HEK293T (cell line): ENCODE data around the gene UPF2.

Experiments used
- CTCF ChIA-PET: fragments of 350-600 bp; formaldehyde crosslinking; extraction: SDS; loops from one replicate; lab custom pipeline; 2021; ENCODE audit warnings: antibody characterized with exemption, inconsistent platforms; lab: Yijun Ruan, JAX
- POLR2A ChIA-PET: fragments of 350-600 bp; formaldehyde crosslinking; extraction: SDS; loops from one replicate; lab custom pipeline; 2020; ENCODE audit warnings: antibody characterized with exemption, inconsistent platforms; lab: Yijun Ruan, JAX
- DNase-seq: peaks from one replicate; pipeline ENCODE4 v3.0.0; 2012; ENCODE audit warnings: mixed read lengths; ENCODE audit errors: extremely low spot score
- ARNT ChIP-seq: fragments of 450-650 bp; IDR thresholded peaks from 2 replicates; pipeline ENCODE4 v1.6.1; 2017; ENCODE audit warnings: mild to moderate bottlenecking
- BHLHE40 ChIP-seq: fragments of 450-650 bp; IDR thresholded peaks from 2 replicates; pipeline ENCODE4 v1.6.1; 2016; ENCODE audit warnings: mild to moderate bottlenecking, moderate library complexity, borderline replicate concordance
- CTBP1 ChIP-seq: fragments of 450-650 bp; IDR thresholded peaks from 2 replicates; pipeline ENCODE4 v1.6.1; 2016; ENCODE audit warnings: borderline replicate concordance
- ELF4 ChIP-seq: fragments of 450-650 bp; IDR thresholded peaks from 2 replicates; pipeline ENCODE4 v1.6.1; 2017; ENCODE audit warnings: antibody characterized with exemption
- FOXA1 ChIP-seq: fragments of 450-650 bp; IDR thresholded peaks from 2 replicates; pipeline ENCODE4 v1.6.1; 2016; ENCODE audit warnings: mild to moderate bottlenecking
- FOXK2 ChIP-seq: fragments of 450-650 bp; IDR thresholded peaks from 2 replicates; pipeline ENCODE4 v1.6.1; 2016; ENCODE audit warnings: mild to moderate bottlenecking
- FOXM1 ChIP-seq: fragments of 450-650 bp; IDR thresholded peaks from 2 replicates; pipeline ENCODE4 v1.6.1; 2017; ENCODE audit warnings: mild to moderate bottlenecking, borderline replicate concordance
- HDGF ChIP-seq: fragments of 450-650 bp; IDR thresholded peaks from 2 replicates; pipeline ENCODE4 v1.6.1; 2017; ENCODE audit warnings: antibody characterized with exemption, borderline replicate concordance
- L3MBTL2 ChIP-seq: fragments of 450-650 bp; conservative IDR thresholded peaks from 2 replicates; pipeline ENCODE4 v1.6.1; 2016; ENCODE audit warnings: mild to moderate bottlenecking
- LEF1 ChIP-seq: fragments of 450-650 bp; IDR thresholded peaks from 2 replicates; pipeline ENCODE4 v1.6.1; 2017; ENCODE audit warnings: mild to moderate bottlenecking, borderline replicate concordance
- NFRKB ChIP-seq: fragments of 450-650 bp; IDR thresholded peaks from 2 replicates; pipeline ENCODE4 v1.6.1; 2016; ENCODE audit warnings: mild to moderate bottlenecking, moderate library complexity
- PKNOX1 ChIP-seq: fragments of 450-650 bp; IDR thresholded peaks from 2 replicates; pipeline ENCODE4 v1.6.1; 2016
- SP1 ChIP-seq: fragments of 450-650 bp; IDR thresholded peaks from 2 replicates; pipeline ENCODE4 v1.6.1; 2017
- SUZ12 ChIP-seq: fragments of 450-650 bp; IDR thresholded peaks from 2 replicates; pipeline ENCODE4 v1.6.1; 2016; ENCODE audit warnings: mild to moderate bottlenecking
- TARDBP ChIP-seq: fragments of 450-650 bp; IDR thresholded peaks from 2 replicates; pipeline ENCODE4 v1.6.1; 2016
- ZNF384 ChIP-seq: fragments of 450-650 bp; IDR thresholded peaks from 2 replicates; pipeline ENCODE4 v1.6.1; 2016

The UPF2 gene

GRCh38 chr10:12062754-12063482, 20.3 kb upstream of the UPF2 start:
- POLR2A ChIA-PET = interaction anchor here (1.1 to 1.5 kb wide), 2 partner anchors 9 to 20 kb away, joined by 3 to 6 read pairs; partner anchors contain the start of gene UPF2
- DNase-seq = no peak
- CTCF ChIA-PET = interaction anchor here (0.7 kb wide), 1 partner anchor 38 kb away, joined by 3 read pairs; no protein-coding TSS in a partner anchor
- no peak for TF ChIP-seq LEF1
- TF ChIP-seq L3MBTL2 = no peak
- no peak for TF ChIP-seq HDGF
- TF ChIP-seq BHLHE40 = no peak
- no peak for TF ChIP-seq ZNF384
- TF ChIP-seq PKNOX1 = no peak
- no peak for TF ChIP-seq SUZ12
- TF ChIP-seq CTBP1 = no peak
- no peak for TF ChIP-seq ELF4

- ChIA-PET POLR2A (interaction anchor here (1.7 kb wide), 1 partner anchor 18 kb away, joined by 7 read pairs; the partner anchor contains the start of gene UPF2), CTCF (no interaction called here)
- no peak for DNase-seq
- no peak for TF ChIP-seq SP1
- TF ChIP-seq FOXA1 = no peak
- TF ChIP-seq L3MBTL2 = no peak
- no peak for TF ChIP-seq SUZ12
- no peak for TF ChIP-seq ELF4
- TF ChIP-seq HDGF = no peak
- TF ChIP-seq FOXM1 = no peak
- TF ChIP-seq ZNF384 = no peak
- TF ChIP-seq BHLHE40 = no peak
- TF ChIP-seq CTBP1 = no peak
- no peak for TF ChIP-seq TARDBP
These were observed 18.5 kb upstream of the UPF2 start for GRCh38 chr10:12061124-12061523.

- ChIA-PET CTCF (interaction anchor here (0.6 kb wide), 1 partner anchor 74 kb away, joined by 3 read pairs; no protein-coding TSS in a partner anchor), POLR2A (interaction anchor here (1.3 kb wide), 1 partner anchor 12 kb away, joined by 5 read pairs; the partner anchor contains the start of gene DHTKD1)
- no peak for TF ChIP-seq TARDBP
- no peak for TF ChIP-seq HDGF
- no peak for TF ChIP-seq ARNT
- TF ChIP-seq SUZ12 = no peak
- no peak for TF ChIP-seq NFRKB
- no peak for TF ChIP-seq L3MBTL2
- no peak for TF ChIP-seq LEF1
- TF ChIP-seq ZNF384 = no peak
- no peak for TF ChIP-seq FOXM1
- no peak for TF ChIP-seq ELF4
- no peak for TF ChIP-seq SP1
- no peak for TF ChIP-seq CTBP1
- DNase-seq = no peak
These were observed 14.1 kb upstream of the UPF2 start for GRCh38 chr10:12056748-12057147.

- no peak for TF ChIP-seq CTBP1
- no peak for TF ChIP-seq TARDBP
- no peak for TF ChIP-seq FOXM1
- TF ChIP-seq LEF1 = no peak
- no peak for TF ChIP-seq HDGF
- no peak for TF ChIP-seq L3MBTL2
- no peak for TF ChIP-seq FOXA1
- TF ChIP-seq FOXK2 = no peak
- TF ChIP-seq SUZ12 = no peak
- TF ChIP-seq ARNT = no peak
- no peak for TF ChIP-seq ELF4
- no peak for TF ChIP-seq PKNOX1
- DNase-seq = no peak
- CTCF ChIA-PET = interaction anchor here (0.6 to 1.0 kb wide), 2 partner anchors 10 to 281 kb away, joined by 3 to 4 read pairs; no protein-coding TSS in a partner anchor
- POLR2A ChIA-PET = interaction anchor here (1.2 to 1.3 kb wide), 2 partner anchors 13 kb away, joined by 4 to 5 read pairs; partner anchors contain the start of gene DHTKD1
These were observed 13.1 kb upstream of the UPF2 start for GRCh38 chr10:12055732-12056131.

GRCh38 chr10:12051241-12051640, 8.6 kb upstream of the UPF2 start:
- ChIA-PET CTCF (no interaction called here), POLR2A (no interaction called here)
- no peak for DNase-seq
- TF ChIP-seq TARDBP (no peak), ELF4 (no peak), FOXA1 (no peak), PKNOX1 (no peak), FOXM1 (no peak)

- CTCF ChIA-PET = no interaction called here
- POLR2A ChIA-PET = no interaction called here
- DNase-seq = no peak
- TF ChIP-seq NFRKB = no peak
- no peak for TF ChIP-seq ZNF384
- TF ChIP-seq L3MBTL2 = no peak
- TF ChIP-seq SUZ12 = no peak
These were observed 7.9 kb upstream of the UPF2 start for GRCh38 chr10:12050528-12050927.
